Stimulated activated CD4-positive, alpha-beta T cell treated with anti-CD3 and anti-CD28 coated beads, Interleukin-1b, Interleukin-23, amount 100 ng/mL, for 4 hours (primary cell): ENCODE measurements around the gene RGP1.

Experiments
- DNase-seq, 2 donors: peaks; one replicate each; pipeline ENCODE4 v3.0.0-alpha.2; 2020; ENCODE audit warnings: low read depth in 2 of 2

The RGP1 gene

DNA sequence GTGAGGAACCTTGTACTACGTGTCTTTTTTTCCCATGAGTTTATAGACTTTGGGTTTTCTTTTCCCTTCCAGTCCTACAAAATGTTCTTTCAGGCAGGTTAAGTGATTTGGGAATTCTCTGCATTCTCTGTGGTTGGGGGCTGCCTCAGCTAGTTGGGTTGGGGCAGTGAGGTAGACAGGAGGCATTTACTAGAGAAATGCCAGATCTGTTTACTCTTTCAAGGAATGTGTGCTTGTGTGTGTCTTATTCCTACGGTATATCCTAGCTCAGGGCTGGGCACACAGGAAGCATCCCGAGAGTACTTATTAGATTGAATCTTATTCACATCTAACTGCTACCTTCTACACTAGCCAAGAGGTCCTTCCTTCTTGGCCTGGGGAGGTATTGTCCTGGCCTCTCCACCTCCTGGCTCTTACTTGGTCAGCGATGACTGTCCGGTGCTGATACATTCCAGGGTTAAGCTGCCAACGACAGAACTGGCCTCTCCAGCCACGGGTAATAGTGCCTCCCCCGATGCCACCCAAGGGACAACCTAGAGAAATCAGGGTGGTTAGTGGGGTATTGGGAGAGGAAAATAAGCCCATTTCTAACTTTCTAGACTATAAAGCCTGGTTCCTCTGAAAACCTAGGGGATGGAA lies 5.1 kb upstream of the RGP1 start:
- DNase-seq = no peak

DNA sequence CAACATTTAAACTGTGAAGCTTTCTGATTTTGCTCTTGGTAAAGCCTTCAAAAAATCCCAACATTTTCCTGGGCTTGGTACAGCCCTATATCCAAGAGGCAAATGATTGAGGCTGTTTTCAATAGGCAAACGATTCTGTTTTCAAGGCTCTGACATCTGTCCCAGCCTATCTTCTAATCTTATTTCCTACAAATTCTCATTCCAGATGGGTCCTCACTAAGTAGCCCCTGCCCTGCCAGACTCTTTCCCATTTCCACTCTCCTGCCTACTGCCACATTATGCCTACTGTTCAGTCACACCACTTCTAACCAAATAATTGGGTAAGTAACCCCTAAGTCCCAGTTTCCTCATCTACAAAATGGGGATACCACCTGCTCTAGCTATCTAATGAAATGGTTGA lies 3.5 kb upstream of the RGP1 start:
- no peak for DNase-seq

DNA sequence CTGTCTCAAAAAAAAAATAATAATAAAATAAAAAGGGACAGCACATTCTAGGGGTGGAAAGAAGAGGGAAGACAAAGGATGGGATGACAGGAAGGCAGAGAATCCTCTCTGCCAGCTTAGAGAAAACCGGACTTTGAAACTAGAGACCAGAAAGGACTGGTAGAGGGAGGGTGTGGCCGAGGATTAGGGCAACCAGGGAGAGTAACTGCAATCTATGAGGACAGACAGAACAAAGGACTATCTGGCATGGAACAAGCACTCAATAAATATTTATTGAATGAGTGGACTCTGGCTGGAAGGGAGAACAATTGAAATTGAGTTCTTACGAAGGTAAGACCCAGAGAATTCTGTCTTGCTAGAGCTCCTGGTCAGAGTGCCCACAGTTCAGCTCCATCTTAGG lies 2.5 kb upstream of the RGP1 start:
- no peak for DNase-seq

DNA sequence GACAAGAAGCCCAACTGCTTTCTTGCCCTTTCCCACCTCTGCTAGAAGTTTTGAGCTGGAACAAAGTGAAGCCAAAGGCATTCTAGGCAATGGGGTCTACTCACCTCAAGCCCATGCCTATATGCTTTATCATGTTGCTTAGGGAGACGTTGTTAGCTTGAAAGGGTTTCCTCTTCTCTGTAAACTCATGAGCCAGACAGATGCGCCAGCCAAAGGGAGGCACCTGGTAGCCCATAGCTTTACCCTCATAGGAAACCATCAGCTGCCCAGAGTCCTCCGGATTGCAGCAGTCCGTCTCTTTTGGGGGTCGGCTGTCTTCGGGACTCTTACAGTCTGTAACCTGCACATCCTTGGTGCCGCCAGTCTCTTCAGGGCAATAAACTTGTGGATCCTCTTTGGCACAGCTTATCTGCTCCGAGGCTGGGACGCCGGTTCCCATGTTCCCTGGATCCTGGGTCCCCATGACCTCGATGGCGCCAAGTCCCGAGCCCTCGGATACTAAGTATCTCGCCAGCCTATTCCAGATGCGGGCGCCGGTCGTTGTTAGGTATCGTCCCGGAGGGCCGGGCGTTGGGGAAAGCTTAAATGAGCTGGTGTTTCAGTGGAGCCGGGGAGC lies 737 bp upstream of the RGP1 start:
- no peak for DNase-seq

DNA sequence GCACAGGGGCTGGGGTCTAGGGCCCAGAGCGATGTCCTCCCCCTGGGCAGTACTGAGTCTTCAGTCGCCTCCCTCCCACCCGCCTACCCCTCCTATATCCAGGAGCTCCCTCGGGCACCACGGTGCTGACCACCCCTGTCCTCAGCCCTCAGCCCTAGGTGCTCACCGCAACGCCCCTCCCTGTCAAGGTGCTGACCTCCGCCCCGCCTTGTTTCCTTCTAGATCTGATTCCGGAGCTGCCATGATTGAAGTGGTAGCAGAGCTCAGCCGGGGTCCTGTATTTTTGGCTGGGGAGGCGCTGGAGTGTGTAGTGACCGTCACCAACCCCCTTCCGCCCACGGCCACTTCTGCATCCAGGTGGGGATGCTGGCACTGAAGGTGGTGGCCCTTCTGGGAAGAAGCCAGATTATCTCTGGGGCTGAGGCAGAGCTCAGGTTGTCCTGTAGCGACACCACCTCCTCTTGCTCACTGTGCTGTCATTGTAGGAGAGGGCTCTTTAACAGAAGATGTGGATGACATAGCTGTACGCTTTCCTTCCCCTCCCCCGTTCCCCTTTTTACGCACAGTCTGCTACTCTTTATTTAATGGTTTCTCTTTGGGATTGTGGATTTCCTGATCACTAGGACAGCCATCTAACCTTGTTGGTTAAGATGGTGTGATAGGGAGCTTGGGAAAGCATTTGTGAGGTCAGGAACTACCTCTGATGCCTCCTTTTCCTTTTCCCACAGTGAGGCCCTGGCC lies 598 bp downstream of the RGP1 start:
- DNase-seq = no peak

DNA sequence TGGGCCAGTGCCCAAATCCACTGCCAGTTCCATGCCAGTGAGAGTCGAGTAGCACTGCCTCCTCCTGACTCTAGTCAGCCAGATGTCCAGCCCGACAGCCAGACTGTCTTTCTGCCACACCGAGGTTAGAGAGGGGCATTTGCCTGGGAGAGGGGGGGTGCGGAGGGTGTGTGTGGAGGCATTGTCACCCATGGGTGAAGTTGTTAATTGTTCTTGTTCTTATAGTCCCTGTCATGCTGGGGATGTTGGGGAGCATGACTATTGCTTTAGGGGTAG lies 1.1 kb downstream of the RGP1 start:
- DNase-seq = no peak

DNA sequence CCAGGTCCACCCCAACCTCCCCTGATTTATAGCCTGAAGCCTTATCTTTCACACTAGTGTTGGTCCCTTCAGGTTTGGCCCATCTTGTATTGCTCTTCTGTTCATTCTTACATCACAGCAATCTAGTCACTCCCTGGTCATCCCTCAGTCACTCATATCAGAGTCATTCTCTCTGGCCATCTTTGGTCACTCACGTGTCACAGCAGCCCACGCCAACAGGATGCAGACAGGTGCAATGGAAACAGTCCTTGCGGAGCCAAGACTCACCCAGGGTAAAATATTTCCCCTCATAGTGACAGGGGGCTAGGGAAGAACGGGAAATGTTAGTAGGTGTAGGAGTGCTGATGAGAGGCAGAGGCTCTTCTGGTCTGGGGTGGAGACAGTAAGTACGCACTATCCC lies 4.4 kb downstream of the RGP1 start:
- no peak for DNase-seq

DNA sequence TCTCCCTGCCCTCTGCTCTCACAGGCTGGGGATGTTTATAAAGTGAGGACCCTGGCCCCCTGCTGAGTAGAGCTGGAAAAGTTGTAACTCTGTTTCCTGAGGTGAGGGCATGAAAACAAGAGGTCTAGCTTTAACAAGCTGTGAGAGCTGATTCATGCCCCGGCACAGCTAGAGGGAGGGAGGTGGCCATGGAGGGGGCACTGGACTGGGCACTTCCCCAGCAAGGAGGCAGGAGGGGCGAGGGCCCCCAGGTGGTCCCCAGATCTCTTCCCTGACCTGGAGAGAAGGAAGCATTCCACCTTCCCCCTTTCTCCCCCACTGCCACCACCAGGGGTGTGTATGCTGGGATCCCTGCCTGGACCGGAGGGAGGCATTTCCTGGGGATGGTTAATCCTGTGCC lies 5.2 kb downstream of the RGP1 start, which contains the start of gene MSMP:
Gene MSMP, minus strand, starts transcription at position 13 of the 400 bp plus-strand sequence. CDS start 147 bp downstream, outside the sequence.
- no peak for DNase-seq

DNA sequence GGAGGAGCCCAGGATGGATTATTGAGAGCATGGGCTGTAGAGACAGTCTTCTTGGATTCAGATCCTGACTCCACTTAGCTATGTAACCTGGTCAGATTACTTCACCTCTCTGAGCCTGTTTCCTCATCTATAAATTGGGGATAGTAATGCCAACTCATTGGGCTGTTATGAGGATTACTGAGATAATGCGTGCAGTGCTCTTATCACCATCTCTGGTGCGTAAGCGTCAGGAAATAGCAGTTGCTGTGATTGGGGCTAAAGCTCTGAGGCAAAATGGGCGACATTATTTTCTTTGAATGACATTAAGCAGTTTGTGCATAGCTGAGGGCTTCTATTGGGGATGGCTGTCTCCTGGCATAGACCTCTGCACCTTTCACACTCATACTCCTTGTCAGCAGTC lies 6.0 kb downstream of the RGP1 start:
- DNase-seq = no peak

DNA sequence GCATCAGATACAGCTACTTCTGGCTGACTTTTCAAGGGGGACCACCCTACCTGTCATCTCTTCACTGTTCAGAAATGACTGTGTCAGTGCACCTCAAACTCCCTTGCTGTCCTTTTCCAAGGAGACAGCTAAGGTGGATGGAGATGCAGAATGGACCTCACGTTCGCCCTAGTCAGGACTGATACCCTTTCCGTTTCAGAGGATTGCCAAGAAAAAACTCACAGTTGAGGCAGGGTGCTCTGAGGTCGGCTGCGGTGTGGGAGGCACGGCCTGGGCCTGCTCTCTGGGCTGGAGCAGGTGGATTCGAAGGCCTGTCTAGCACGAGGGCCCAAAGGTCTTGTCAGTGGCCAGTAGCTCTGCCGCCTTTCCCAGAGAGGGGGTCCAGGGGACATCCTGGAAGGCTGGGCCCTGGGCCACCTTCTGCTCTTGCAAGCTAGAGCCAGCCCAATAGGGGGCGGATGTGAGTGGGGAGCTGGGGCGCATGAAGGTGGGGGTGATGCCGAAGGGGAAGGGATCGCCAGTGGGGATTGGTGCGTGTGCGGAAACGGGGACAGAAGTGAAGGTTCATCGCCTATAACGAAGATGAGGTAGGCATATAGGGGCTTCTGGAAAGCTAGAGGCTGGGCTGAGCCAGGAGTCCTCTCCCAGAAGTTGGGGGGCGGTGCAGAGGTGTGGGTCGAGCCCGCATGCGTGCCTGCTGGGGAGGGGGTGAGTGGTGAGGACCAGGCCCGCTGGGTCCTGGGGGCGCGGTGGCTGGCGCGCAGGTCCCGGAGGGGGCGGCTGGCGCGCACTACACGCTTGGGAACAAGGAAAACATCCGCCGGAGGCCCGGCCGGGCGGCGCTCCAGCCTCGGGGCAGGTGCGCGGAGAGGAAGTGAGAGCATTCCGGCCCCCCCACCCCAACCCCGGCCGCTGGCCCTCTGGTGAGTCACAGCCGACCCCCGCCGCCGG lies 7.5 kb downstream of the RGP1 start:
- peak; percentile 72 for DNase-seq

DNA sequence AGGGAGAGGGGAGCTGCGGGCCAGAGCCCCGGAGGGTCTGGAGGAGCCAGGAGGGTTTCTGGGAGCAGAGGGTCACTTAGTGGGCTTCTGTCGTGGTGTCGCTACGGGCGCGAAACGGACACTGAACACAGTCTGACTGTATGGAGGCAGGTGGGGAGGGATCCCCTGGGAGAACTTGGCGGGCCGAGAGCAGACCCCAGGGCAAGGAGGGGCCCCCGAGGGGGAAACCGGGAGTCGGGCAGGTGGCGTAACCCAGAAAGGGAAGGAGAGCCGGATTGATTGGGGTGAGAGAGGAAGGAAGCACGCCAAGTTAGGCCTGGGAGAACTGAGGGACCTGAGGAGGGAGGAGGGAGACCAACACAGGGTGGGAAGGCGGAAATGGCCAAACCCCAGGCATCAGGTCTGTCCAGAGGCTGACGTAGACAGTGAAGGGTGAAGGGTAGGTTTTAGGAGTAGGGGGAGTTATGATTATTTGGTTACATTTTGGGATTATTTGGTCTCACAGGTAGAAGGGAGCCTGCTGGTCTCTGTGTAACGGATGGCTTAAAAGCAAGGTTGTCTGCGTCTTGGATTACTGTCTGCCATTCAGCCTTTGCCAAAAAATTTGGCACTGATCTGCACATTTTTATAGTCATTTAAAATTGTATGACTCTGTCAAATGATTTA lies 8.3 kb downstream of the RGP1 start:
- no peak for DNase-seq

DNA sequence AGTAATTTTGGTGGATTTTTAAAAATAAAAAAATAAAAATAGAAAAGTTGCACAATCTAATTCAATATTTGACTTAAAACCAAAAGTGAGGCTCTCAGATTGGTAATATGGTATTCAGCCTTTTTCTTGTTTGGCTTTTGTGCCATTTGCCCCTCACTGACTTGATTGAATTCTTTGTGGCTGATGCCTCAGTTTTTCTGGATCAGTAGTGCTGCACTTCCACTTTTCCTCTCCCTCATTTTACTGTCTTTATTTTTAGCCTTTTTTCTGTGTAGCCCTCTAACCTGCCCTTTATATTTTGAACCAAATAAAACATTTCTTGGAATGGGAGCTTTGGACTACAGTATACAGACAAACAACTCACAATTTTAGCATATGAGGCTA lies 8.8 kb downstream of the RGP1 start:
- no peak for DNase-seq

DNA sequence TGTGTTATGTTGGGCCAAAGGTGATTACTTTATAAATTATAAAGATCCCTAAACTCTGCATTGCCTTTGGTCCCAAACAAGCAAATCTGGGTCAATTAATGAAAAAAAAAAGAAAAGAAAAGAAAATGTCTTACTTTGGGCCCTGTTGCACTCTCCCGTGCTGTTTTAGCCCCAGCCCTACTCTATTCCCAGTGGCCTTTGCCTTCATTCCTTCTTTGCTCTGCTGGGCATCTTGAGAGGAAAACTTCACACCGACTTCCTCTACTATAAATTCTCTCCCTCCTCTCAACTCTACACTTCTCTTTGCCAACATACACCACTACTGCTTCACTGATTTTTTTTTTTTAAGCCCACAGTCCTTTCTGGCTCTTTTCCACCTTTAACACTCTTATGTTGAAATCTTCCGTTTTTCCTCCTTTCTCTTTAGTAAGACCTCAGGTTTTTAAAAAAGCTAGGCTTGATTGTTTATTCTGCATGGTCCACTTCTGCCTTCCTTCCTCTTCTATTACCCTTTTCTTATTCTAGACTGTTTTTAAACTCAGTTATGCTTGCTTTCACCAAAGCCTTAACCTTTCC lies 9.5 kb downstream of the RGP1 start:
- DNase-seq = no peak

DNA sequence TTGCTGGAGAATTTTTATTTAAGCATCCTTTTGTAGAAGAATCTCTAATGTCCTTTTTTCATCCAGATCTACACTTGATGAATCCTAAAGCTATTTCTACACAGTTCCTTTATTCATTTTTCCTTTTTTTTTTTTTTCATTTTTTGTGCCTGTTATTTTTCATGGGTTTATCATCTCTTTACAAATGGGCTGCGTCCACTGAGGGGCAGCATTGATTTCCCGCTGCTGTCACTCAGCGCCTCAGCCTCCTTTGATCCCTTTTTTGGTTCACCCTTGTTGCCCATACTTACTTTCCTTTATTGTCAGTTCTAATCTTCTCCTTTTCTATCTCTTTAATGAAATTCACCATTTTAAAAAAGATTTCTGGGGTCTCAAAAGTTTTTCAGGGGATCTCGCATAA lies 10.7 kb downstream of the RGP1 start:
- DNase-seq = no peak

DNA sequence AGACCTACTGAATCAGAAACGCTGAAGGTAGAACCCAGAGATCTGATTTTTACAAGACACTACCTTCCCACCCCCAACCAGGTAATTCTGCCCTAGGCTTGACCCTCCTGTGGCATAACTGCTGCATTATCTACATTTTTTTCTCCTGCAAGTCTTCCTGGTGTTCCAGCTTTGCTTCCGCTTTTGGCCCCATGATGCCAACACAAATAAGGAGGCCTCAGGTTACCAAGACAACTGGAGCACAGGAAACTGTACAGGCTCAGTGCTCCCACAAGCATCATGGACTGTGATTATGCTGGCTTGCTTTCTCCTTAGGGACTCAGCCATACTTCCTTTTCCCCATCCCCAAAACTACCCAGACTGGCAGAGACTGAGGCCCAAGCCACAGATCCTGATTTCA lies 11.6 kb downstream of the RGP1 start:
- DNase-seq = no peak

DNA sequence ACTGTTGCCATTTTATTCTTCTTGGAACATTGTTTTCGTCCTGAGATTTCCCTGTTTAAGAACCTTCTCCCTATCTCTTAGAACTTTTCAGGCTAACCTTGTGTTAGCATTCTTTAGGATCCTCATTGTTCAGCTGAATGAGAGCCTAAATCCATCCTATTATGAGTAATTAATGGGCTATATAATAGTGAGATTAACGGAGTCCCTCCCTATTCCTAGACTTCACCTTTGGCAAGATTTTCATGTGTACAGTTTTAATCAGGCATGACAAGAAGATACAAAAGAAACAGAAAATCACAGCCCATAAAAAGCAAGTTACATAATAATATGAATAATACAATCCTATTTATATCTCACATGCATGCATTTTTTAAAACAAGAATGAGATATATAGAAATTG lies 14.1 kb downstream of the RGP1 start:
- no peak for DNase-seq

DNA sequence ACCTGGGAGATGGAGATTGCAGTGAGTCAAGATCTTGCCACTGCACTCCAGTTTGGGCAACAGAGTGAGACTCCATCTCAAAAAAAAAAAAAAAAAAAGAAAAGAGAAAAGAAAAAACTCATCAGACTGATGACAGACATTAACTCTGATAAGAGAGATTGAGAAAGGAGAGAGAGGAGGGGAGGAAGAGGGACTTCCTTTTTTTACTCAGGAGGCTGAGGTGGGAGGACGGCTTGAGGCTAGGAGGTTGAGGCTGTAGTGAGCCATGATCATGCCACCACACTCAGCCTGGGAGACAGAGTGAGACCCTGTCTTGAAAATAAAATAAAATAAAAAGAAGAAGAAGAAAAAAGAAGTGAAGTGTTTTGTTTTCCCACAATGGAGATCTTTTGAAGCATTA lies 14.7 kb downstream of the RGP1 start:
- DNase-seq = no peak

DNA sequence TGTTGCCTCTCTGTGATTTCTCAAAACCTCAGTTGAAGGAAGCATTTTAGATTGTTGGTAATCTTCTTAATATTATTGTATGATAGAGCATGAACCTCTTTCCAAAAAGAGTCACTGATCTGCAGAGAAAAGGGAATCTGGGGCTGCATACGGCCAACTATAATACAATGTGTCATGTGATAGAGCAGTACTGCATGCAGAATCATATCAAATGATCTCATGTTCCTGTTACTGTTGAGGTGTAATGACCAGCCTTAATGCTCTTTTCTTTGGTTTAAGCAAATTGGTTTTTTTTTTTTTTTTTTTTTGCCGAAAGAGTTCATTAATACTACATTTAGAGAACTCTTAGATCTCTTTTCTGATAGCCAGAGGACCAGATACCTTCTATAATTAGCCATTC lies 17.9 kb downstream of the RGP1 start:
- no peak for DNase-seq

DNA sequence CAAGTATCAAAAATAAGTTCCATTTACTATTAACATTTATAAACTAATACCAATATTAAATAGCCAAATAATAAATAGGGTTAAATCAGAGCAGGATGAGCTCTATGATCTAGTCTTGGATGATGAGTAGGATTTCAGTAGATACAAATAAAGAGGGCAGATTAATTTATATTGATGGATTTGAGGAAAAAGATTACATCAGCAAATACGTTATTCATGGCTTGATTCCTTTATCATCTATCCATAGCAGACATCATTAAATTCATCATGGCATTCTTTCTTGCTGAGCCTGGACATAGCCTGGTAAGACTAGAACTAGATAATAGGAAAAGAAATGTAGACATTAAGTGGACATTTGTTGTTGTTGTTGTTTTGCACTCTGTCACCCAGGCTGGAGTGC lies 18.4 kb downstream of the RGP1 start:
- DNase-seq = no peak

DNA sequence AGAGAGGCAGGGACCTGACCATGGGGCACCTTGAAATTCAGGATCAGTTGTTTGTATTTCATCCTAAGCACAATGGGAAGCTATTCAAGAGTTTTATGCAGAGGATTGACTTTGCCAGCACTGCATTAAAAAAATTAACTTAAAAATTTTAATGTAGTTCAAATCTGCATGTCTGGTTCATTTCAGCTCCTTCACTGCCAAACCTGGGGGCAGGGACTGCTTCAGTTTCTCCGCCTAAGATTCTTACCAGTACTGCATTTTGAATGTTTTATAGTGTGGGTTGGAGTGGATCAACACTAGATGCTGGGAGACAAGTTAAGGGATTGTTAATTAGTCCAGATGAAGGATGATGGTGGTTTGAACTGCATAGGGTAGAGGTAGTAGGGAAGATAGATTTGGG lies 20.7 kb downstream of the RGP1 start:
- no peak for DNase-seq

DNA sequence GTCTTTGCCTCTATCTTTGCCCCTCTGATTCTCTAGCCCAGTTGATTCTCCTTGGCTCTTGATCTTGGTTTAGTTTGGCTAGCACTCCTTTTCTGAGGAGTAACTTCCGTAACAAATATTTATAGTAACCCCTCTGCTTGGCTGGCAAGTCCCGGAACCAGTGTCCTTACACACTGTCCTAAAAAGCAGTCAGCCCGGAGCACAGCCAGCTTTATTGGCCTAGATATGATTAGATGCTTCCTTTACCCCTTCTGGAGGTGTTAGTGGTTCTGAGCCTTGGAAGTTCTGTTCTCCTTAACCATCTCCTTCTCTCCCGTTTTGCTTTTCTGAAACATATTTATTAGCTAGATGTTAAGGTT lies 22.0 kb downstream of the RGP1 start:
- no peak for DNase-seq

DNA sequence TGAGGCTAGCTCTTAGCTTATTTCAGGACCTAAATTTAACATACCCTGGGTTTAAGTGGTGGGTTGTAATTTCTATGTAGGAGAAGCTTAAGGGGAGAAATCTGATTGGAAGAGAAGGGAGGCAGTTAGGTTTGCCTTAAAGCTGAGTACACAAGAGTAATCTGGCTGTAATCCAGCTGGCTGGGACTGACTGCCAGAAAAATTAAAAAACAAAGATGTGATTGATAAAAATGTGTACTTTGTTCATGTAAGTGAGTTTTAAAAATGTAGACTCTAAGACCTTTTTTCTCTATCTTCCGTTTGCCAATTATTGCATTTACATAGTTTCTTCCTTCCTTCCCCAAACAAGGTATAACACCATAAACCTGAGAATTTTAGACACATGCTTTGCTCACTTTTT lies 22.4 kb downstream of the RGP1 start:
- DNase-seq = no peak
